ENCODE results near the gene PLD1.

The PLD1 gene

GRCh38 chr3:171835613-171836012 lies 25.3 kb upstream of the PLD1 start:
- ChIA-PET CTCF (interaction anchor here (0.5 kb wide), 1 partner anchor 192 kb away, joined by 3 read pairs; no protein-coding TSS in a partner anchor), POLR2A (no interaction called here)
- no peaks in the 10 kb centered on the region for H3K36me3 ChIP-seq (ENCODE audit: control insufficient read depth in 2 of 2, insufficient read depth in 1 of 2, low read length in 2 of 2)
- no peak overlapping the region for H3K4me3 ChIP-seq (ENCODE audit: low read depth, low read length)
- H3K4me1 ChIP-seq (ENCODE audit: control insufficient read depth, insufficient read depth, low read length), result no peaks in the 10 kb centered on the region
- H3K9me3 ChIP-seq (ENCODE audit: control insufficient read depth, insufficient read depth, low read depth, low read length), result no peaks in the 10 kb centered on the region
- TF ChIP-seq SALL2 (tag by site-specific recombination; IDR thresholded peaks at IDR 0.05; ENCODE audit: borderline replicate concordance) (no peak), ZNF518A (tag by site-specific recombination; conservative IDR thresholded peaks at IDR 0.05; ENCODE audit: low read depth) (no peak), ZNF221 (tag by site-specific recombination; IDR thresholded peaks at IDR 0.05; ENCODE audit: borderline replicate concordance) (no peak), KLF16 (tag by site-specific recombination; IDR thresholded peaks at IDR 0.05) (no peak), ZNF266 (tag by site-specific recombination; IDR thresholded peaks at IDR 0.05; ENCODE audit: low read depth) (no peak), ZNF48 (tag by site-specific recombination; IDR thresholded peaks at IDR 0.05) (no peak)
- H3K27ac ChIP-seq (ENCODE audit: extremely low read depth, low read depth, low read length), result no peak overlapping the region

GRCh38 chr3:171835116-171835515 lies 24.8 kb upstream of the PLD1 start:
- ChIA-PET CTCF (interaction anchor here (0.5 to 0.7 kb wide), 2 partner anchors 192 to 869 kb away, joined by 3 to 4 read pairs; no protein-coding TSS in a partner anchor), POLR2A (no interaction called here)
- H3K4me1 ChIP-seq (ENCODE audit: control insufficient read depth, insufficient read depth, low read length), result no peaks in the 10 kb centered on the region
- H3K4me3 ChIP-seq (ENCODE audit: low read depth, low read length), result no peak overlapping the region
- H3K9me3 ChIP-seq (ENCODE audit: control insufficient read depth, insufficient read depth, low read depth, low read length), result no peaks in the 10 kb centered on the region
- H3K27ac ChIP-seq (ENCODE audit: extremely low read depth, low read depth, low read length), result no peak overlapping the region
- peak; percentile 85 for TF ChIP-seq ZNF677 (tag by site-specific recombination; IDR thresholded peaks at IDR 0.05)
- TF ChIP-seq GLIS1 (tag by site-specific recombination; IDR thresholded peaks at IDR 0.05), result no peak
- no peaks in the 10 kb centered on the region for H3K36me3 ChIP-seq (ENCODE audit: control insufficient read depth in 2 of 2, insufficient read depth in 1 of 2, low read length in 2 of 2)

GRCh38 chr3:171834461-171834801 lies 24.1 kb upstream of the PLD1 start:
- H3K27ac ChIP-seq (ENCODE audit: extremely low read depth, low read depth, low read length), result no peak overlapping the region
- H3K4me1 ChIP-seq (ENCODE audit: control insufficient read depth, insufficient read depth, low read length), result no peaks in the 10 kb centered on the region
- H3K4me3 ChIP-seq (ENCODE audit: low read depth, low read length), result no peak overlapping the region
- no peaks in the 10 kb centered on the region for H3K9me3 ChIP-seq (ENCODE audit: control insufficient read depth, insufficient read depth, low read depth, low read length)
- ChIA-PET CTCF (interaction anchor here (0.9 to 1.6 kb wide), 5 partner anchors 61 to 220 kb away, joined by 3 to 4 read pairs (median 3); no protein-coding TSS in a partner anchor), POLR2A (no interaction called here)
- TF ChIP-seq ZNF510 (tag by site-specific recombination; IDR thresholded peaks at IDR 0.05; ENCODE audit: insufficient replicate concordance), result no peak
- no peak for TF ChIP-seq ZIC2 (tag by site-specific recombination; IDR thresholded peaks at IDR 0.05)
- TF ChIP-seq ZNF621 (tag by site-specific recombination; IDR thresholded peaks at IDR 0.05), result no peak
- no peak for TF ChIP-seq GLI4 (tag by site-specific recombination; IDR thresholded peaks at IDR 0.05)
- TF ChIP-seq ZNF548 (tag by site-specific recombination; IDR thresholded peaks at IDR 0.05), result no peak
- TF ChIP-seq ZNF837 (tag by site-specific recombination; IDR thresholded peaks at IDR 0.05), result no peak
- no peak for TF ChIP-seq ZBTB20 (tag by site-specific recombination; IDR thresholded peaks at IDR 0.05)
- no peak for TF ChIP-seq BCL11B (tag by site-specific recombination; IDR thresholded peaks at IDR 0.05; ENCODE audit: low read depth)
- no peak for TF ChIP-seq ZNF18 (tag by site-specific recombination; IDR thresholded peaks at IDR 0.05)
- no peak for TF ChIP-seq ZNF692 (tag by site-specific recombination; IDR thresholded peaks at IDR 0.05)
- TF ChIP-seq ZNF140 (tag by site-specific recombination; IDR thresholded peaks at IDR 0.05), result no peak
- TF ChIP-seq ZNF10 (tag by site-specific recombination; IDR thresholded peaks at IDR 0.05), result no peak
- no peak for TF ChIP-seq ZNF600 (tag by site-specific recombination; IDR thresholded peaks at IDR 0.05)
- no peak for TF ChIP-seq ZFP69B (tag by site-specific recombination; IDR thresholded peaks at IDR 0.05)
- TF ChIP-seq MZF1 (tag by site-specific recombination; IDR thresholded peaks at IDR 0.05; ENCODE audit: borderline replicate concordance), result no peak
- TF ChIP-seq ZNF174 (tag by site-specific recombination; IDR thresholded peaks at IDR 0.05), result no peak
- no peak for TF ChIP-seq ZNF24 (tag by site-specific recombination; IDR thresholded peaks at IDR 0.05)
- no peaks in the 10 kb centered on the region for H3K36me3 ChIP-seq (ENCODE audit: control insufficient read depth in 2 of 2, insufficient read depth in 1 of 2, low read length in 2 of 2)

All from HEK293 (cell line).